Urothelium cell line (cell line): ENCODE measurements around the gene TBX4.
A peak's percentile ranks its signal among the peaks of the same experiment; 100 is the strongest.

Experiments used
- DNase-seq: peaks from one replicate; pipeline ENCODE4 v3.0.0; 2011; ENCODE audit warnings: low spot score, mixed read lengths
- FAIRE-seq: peaks from 2 replicates; lab custom pipeline; 2011; peaks lifted over from hg19 to GRCh38; lab: Jason Lieb, UNC

TBX4 gene

DNA sequence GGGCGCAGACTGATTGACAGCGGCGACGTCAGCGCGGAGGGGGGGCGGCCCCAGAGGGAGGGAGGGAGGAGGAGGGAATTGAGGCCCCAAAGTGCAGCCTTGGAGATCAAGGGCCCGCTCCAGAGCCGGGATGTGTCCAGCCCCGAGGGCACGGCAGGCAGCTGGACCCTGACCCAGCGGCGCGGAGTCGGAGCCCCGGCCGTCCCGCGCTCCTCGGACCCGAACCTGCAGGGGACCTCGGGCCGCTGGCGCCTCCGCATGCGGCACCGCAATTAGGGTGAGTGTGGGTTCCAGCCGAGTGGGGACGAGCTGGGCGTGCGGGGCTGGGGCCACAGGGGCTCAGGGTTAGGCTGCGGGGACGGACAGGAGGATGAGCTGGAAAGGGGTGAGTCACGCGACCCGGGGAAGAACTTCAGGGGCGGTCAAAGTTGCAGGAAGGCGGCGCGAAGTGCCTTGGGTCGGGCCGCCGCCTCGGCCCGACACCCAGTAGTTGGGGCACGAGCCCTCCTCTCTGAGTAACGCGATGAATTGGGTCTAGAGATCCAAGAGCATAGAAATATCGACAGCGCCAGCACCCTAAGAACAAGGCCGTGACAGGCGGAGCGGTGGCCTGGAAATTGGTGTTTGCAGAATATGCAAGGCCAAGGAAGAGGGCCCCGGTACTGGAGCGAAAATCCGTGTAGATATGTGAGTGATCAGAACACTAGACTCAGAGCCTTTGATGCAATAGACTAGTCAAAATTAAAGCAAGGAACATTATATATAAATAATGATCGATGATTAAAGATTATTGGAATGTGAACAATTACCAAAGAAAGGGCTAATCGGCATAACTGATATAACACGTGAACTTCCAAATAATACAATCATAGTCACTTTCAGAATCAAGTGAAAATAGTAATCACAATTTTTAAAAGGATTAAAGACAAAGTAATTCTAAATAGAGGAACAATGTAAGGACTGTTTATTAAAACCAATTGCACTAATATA lies at the start of gene TBX4:
TSS of gene TBX4 (plus strand) at position 122 of the 990 bp plus-strand sequence. CDS start 4,069 bp downstream, outside the sequence.
- DNase-seq (no peak), FAIRE-seq (peak; percentile 56)

DNA sequence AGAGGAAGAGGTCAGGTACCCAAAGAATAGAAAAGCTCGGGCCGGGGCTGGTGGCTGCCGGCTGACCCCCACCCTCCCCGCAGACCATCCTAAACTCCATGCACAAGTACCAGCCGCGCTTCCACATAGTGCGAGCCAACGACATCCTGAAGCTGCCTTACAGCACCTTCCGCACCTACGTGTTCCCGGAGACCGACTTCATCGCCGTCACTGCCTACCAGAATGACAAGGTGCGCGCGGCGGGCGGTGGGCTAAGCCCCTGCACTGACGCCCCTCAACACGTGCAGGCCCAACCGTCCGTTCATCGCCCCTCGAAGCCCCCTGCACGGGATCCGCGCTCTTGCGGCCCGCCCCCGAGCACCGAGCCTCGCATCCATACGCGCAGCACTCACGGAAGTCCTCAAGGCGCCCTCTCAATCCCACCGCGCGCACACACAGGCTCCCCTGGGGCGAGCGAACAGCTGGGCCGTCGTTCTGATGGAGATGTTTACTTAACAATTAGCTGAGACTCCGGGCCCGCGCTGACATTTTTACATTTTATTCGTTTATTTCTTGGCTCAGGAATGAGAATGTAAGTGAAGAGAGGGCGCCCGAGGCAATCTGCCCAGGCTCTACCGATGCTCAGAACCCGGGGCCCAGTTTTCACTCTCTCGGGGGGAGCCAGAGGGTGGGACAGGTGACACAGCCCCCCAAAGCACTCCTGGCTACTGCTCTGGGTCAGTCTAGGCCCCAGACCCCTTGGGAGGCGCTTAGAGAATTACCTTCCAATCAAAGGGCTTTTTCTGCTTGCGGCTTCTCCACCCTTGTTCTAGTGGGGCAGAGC lies 49.0 kb upstream of the TBX4 start:
- FAIRE-seq (peak; percentile 59), DNase-seq (no peak)

- FAIRE-seq, result peak; percentile 93
These were observed 48.2 kb upstream of the TBX4 start for GRCh38 chr17:61403801-61404662.

GRCh38 chr17:61404663-61404912 lies 47.6 kb upstream of the TBX4 start:
- FAIRE-seq (no peak), DNase-seq (no peak)

More at GRCh38 chr17:61403801-61404662, 48.2 kb upstream of the TBX4 start:
- no peak for DNase-seq

GRCh38 chr17:61404913-61405685 lies 47.1 kb upstream of the TBX4 start:
- no peak for DNase-seq
- no peak for FAIRE-seq

- peak; percentile 35 for FAIRE-seq
- DNase-seq, result no peak
These were observed 46.3 kb upstream of the TBX4 start for GRCh38 chr17:61405686-61406536.

GRCh38 chr17:61406537-61406845 lies 45.7 kb upstream of the TBX4 start:
- DNase-seq, result no peak
- FAIRE-seq, result no peak

DNA sequence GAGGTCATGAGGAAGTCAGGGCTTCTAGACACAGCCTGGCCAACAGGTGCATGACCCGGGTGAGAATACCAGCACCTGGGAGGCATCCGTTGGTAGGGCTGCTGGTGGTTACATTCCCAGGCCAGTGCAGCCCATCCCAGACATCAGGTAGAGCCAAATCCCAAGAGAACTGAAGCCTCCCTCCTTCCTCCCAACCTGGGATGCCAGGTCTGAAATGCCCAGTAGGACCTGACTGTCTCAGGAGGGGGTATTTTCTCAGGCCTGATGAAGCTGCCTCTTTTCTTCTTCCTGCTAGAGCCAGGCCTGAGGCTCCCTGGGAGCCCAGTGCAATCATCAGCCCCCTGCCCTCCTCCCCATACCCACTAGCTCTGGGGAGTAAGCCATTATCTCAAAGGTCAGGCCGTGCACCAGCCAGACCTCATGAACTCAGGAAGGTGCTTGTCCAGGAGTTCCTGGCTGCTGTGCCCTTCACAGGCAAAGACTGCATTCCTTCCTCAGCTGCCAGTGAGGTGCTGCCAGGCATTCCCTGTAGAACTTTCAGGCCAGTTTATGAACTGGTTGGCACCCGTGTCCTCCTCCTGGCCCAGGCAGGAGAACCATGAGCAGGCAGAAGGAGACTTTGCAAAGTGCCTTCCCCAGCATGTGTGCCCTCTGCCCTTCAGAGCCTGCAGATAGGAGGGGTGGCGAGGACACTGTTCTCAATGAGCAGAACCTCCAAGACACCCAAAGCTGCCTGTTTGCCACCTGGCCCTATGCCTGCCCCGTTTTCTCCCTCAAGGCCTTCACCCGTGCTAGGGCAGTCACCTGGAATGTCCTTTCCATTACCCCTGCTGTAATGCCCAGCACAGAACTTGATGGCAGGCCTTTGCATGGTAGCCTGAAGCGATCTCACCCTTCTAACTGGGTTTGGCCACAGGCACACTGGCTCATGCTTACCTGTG lies 45.0 kb upstream of the TBX4 start:
- FAIRE-seq, result peak; percentile 92

DNA sequence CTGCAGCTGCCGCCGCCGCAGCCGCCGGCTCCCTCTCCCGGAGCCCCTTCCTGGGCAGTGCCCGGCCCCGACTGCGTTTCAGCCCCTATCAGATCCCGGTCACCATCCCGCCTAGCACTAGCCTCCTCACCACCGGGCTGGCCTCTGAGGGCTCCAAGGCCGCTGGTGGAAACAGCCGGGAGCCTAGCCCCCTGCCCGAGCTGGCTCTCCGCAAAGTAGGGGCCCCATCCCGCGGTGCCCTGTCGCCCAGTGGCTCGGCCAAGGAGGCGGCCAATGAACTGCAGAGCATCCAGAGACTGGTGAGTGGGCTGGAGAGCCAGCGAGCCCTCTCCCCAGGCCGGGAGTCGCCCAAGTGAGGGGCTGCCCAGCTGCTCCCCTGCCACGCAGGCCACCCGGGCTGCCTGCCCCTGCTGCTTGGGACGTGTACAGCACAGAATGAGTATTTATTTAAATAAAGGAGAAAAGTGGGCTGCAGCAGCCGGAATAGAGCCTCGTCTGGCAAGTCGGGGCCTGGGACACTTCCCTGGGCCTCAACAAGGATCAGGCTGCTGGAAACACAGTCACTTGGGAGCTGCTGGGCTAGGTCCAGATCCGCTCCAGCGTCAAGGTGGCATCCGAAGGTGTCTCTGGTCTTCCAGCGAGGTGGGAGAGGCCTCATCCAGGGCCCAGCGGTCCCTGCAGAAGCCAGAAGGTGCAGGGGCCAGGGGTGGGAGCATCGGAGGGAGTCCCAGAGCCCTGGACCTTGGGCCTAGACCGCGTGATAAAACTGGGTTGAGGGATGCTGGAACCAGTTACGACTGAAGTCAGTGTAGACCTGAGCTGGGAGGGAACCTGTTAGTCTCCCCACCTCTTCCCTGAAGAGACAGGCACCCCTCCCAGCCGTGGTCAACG lies 43.8 kb upstream of the TBX4 start:
- no peak for DNase-seq
- peak; percentile 94 for FAIRE-seq

More for the DNA sequence above, 45.0 kb upstream of the TBX4 start:
- DNase-seq, result no peak

DNA sequence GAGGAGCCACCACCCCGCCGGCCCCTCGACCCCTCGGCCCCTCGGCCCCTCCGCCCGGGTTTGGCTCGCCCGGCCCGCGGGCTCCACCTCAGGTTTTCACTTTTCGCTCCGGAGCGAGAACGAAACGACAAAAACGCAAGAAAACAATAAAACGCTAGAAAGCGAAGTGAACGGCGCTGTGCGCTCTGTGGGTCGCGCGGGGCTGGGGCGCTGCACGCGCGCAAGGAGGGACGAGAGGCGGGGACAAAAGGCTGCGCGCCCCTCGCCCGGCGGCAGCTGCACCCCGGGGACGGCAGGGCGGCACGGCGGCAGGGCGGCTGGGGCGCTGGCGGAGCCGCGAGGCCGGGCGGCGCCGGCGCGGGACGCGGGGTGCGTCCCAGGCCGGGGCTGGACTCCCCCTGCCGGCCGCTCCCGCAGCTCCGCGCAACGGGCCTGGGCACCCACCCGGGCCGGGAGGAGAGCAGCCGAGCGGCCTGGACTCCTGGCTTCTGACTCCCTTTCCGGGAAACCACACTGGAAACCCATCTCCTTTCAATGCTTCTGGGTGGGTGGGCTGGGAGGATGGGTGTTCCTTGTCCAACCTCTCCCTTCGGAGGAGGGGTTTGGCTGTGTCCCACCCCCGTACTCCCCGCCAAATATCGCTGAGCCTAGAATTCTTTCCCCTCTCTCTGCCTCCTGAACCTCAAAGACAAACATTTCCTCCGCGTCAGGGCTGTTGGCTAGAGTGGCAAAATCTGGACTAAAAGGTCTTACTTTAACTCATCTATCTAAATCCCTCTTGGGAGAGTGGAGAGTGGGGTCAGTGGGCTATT lies 42.7 kb upstream of the TBX4 start:
- DNase-seq, result peak; percentile 95
- FAIRE-seq, result peak; percentile 97

DNA sequence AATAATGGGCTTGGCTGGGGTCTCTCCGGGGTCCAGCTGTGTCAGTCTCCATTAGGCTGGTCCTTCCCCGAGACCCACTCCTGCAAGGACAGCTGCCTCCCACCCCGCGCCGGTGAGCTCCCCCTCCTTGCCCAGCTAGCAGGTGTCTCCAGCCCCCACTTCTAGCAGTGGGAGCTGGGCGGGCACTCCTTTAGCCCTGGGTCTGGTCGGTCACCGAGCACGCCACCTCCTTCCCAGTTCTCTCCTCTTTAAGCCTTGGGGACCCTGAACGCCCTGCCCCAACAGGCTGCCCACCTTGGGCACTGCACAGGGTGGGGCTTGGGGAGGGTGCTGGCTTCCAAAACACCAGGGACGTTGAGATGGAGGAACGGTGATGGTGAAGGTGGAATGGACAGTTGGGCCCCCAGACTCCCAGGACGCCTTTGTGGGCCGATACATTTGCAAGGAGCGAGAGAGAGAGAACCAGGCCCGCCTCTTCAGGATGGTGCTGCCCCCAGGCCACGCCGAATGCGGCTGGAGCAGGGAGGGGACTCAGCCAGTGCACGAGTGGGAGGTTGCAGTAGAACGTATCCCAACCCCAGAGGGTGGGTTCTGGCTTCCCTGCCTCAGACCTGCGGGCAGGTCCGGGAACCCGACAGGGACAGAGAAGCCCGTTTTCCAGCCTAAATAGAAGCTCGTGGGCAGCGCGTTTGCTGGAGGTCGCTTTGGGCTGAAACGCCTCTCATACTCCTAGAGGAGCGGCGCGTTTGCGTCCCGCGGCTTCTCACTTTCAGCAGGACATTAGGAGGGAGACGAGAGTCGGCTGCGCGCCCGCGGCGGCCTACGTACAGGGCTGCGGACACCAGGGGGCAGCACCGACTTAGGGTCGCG lies 41.8 kb upstream of the TBX4 start:
- peak; percentile 95 for FAIRE-seq

GRCh38 chr17:61411011-61411260 lies 41.3 kb upstream of the TBX4 start:
- DNase-seq (no peak), FAIRE-seq (no peak)

More for the DNA sequence above, 41.8 kb upstream of the TBX4 start:
- peak; percentile 85 for DNase-seq

- peak; percentile 79 for DNase-seq
- peak; percentile 97 for FAIRE-seq
These were observed 40.7 kb upstream of the TBX4 start for GRCh38 chr17:61411261-61412142.

GRCh38 chr17:61412143-61412859 lies 39.9 kb upstream of the TBX4 start:
- peak; percentile 99 for DNase-seq
- peak; percentile 92 for FAIRE-seq
